GM21619 (cell line): Measurements from ENCODE around the gene IL15RA.

ENCODE experiments used
- ATAC-seq: cut with Tn5 transposase; IDR thresholded peaks from one replicate; pipeline ENCODE4 v1.9.1; 2021; ENCODE audit not compliant: unreplicated experiment

IL15RA gene, protein sequence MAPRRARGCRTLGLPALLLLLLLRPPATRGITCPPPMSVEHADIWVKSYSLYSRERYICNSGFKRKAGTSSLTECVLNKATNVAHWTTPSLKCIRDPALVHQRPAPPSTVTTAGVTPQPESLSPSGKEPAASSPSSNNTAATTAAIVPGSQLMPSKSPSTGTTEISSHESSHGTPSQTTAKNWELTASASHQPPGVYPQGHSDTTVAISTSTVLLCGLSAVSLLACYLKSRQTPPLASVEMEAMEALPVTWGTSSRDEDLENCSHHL

DNA sequence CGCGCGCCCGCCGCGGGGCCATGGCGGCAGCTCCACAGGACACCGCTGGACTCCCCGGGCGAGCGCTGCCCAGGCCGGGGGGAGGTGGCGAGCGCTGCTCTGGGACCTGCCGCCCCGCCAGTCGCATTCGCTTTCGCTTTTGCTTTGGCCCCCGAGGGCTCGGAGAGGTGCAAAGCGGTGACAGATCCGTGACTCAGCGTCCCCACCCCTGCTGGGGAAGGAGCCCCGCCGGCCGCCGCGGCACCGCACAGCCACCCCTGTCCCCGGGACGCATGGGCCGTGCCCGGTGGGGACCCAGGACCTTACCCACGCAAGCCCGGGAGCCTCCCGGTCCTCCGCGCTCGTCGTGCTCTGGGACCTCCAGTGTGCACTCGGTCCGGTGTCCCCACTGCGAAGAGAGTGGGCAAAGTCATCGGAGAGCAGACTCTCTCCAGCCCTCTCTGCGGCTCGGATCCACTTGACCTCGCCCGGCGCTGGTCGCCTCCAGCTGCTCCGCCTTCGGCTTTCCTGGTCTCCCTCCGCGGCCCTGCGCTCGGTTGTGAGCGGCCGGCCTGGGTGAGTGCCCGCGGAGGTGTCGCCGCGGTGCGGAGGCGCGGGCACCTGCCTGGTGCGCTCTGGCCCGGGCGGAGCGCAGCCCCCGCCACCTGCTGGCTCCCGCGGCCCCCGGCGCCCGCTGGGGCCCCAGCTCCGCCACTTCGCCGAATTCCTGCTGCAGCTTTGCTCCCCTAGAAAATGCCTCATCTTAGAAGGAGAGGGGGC is at the start of gene IL15RA:
Gene IL15RA, minus strand, starts transcription at position 73 of the 759 bp plus-strand sequence. Its CDS starts 51 bp downstream, at position 22.
- ATAC-seq, result peak; percentile 60

GRCh38 chr10:6025683-6026255 is 48.4 kb upstream of the IL15RA start:
- no peak for ATAC-seq

GRCh38 chr10:6024334-6024682 is 47.0 kb upstream of the IL15RA start:
- no peak for ATAC-seq

DNA sequence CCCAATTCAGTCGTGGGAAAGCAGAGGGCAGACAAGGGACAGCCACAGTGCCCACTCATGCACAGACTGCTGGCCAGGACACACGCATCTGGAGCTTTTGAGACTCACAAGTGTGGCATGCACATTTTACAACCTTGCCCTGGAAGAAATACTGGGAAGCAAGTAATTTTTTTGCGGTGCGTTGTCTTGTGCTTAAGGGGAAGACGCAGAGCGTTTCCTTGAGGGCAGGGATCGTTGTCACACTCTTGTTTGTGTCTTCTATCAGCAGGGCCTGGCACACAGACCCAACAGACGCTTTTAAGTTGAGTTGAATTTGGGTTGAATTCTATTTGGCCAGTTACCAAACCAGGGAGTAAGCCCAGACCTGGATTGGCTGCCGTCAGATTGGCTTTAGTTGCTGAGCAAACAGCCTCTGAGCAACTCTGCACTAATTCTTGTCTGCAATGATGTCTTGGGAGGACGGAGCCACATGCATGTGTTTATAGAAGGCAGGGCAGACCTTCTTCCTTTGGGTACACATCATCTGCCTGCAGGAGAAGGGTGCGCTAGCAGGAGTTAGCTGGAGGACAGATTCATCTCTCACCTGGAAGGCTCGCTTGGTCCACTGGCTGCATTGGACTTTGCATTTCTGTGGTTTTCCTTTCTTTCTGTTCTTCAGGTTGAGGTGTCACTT is 46.5 kb upstream of the IL15RA start:
- no peak for ATAC-seq

DNA sequence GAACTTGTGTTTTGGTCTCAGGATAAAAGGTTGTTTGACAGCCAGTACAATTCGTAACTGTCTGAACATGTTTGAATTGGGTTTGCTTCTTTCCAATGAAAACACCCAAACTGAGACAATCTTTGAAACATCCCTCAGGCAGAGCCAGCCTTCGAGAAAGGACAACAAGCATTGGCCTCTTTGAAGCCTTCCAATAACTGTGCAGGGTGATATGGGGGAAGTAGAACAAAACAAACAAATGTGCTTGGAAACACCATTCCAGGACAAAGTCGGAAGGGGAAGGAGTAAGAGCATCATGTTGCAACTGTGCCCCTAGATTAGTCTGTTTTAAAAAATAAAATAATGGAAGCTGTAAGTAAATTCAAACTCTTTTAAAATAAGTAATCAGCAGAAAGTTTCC is 45.3 kb upstream of the IL15RA start:
- no peak for ATAC-seq

GRCh38 chr10:6020826-6021225 is 43.5 kb upstream of the IL15RA start:
- no peak for ATAC-seq

DNA sequence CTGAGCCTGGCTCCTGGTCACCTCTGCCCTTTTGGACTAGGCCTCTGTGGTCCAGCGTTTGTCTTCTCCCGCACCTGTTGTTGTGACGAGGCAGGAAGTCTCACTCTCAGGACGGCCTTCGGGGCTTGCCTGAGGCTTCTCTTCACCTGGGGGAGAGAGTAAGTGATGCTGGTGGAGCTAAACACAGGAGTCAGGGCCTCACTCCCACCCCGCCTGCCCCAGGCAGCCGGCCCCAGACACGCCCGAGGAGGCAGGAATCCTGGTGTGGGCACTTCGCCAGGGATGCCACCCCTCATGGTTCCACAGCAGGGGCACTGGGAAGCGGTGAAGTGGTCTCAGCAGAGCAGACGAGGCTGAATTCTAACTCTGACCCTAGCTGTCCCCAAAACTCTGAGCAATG is 42.5 kb upstream of the IL15RA start:
- ATAC-seq, result no peak

DNA sequence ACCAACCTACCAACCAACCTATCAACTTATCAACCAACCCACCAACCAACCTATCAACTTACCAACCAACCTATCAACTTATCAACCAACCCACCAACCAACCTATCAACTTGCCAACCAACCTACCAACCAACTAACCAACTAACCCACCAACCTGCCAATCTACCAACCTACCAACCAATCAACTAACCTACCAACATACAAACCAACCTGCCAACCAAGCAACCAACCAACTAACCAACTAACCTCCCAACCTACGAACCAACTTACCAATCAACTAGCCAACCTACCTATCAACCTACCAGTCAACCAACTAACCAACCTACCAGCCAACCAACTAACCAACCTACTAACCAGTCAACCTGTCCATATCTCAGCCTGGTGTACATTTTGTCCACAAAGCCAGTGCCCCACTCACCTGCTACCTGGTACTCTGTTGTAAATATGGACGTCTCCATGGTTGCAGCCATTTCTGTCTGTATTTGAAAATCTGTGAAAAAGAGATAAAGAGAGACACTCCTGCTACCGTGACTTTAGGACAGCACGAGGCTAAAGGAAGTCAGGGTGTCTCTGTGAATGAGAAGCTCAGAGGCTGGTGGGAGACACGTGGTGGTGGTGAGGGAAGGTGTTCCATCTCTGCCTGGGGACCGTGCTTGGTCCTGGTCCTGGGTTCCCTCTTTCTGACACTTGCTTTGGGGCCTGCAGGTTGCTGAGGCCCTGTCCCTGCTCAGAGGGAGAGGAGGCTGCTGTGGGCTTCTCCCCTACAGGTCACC is 41.9 kb upstream of the IL15RA start:
- ATAC-seq, result no peak

- ATAC-seq, result no peak
These were observed 41.1 kb upstream of the IL15RA start for GRCh38 chr10:6018422-6018821.

DNA sequence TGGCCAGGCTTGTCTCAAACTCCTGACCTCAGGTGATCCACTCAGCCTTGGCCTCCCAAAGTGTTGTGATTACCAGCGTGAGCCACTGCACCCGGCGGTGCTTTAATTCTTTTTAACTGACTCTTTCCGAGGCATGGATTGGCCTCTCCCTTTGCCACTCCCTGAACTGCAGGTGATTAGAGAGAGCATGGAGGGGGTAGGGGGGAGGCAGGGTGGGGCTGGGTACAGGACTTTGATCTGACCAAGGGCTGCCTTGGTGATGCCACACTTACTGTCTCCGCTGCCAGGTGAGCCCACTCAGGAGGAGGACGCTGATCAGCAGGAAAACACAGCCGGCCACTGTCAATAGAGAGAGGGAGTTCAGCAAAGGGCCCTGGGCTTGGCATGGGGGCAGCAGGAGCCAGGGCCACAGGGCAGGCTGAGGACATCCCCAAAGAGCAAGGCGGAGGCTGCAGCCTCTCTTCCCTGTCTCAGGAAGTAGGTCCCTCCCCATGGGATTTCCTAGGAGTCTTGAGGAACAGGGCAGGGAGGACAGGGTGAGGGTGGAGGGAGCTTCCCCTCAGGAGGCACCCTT is 40.5 kb upstream of the IL15RA start:
- ATAC-seq, result no peak

GRCh38 chr10:6014241-6014761 is 37.0 kb upstream of the IL15RA start:
- no peak for ATAC-seq

DNA sequence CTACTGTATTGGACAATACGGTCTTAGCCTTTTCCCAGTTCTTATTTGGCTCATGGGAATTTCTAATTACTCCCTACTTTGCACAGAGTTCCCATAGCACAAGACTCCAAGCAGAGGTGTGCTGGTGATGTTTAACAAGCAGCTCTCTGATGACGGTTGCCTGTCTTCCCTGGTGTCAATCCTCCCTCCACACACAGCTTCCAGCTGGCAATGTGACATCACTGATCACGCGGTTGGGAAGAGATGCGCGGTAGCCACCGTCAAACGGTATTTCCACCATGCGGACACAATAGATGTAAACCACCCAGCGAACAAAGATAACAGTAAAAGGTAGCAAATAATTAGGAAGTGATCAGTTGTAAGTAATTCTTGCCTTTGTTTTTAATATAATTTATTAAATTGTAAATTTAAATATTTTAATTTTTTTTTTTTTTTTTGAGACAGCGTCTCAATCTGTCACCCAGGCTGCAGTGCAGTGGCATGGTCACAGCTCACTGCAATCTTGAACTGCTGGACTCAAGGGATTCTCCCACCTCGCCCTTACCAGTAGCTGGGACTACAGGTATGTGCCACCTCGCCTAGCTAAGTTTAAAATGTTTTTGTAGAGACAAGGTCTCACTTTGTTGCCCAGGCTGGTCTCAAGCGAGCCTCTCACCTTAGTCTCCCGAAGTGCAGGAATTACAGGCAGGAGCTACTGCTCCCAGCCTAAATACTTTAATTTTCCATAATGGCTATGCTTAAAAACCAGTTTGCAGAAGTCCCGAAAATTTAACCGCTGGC is 36.3 kb upstream of the IL15RA start:
- no peak for ATAC-seq

DNA sequence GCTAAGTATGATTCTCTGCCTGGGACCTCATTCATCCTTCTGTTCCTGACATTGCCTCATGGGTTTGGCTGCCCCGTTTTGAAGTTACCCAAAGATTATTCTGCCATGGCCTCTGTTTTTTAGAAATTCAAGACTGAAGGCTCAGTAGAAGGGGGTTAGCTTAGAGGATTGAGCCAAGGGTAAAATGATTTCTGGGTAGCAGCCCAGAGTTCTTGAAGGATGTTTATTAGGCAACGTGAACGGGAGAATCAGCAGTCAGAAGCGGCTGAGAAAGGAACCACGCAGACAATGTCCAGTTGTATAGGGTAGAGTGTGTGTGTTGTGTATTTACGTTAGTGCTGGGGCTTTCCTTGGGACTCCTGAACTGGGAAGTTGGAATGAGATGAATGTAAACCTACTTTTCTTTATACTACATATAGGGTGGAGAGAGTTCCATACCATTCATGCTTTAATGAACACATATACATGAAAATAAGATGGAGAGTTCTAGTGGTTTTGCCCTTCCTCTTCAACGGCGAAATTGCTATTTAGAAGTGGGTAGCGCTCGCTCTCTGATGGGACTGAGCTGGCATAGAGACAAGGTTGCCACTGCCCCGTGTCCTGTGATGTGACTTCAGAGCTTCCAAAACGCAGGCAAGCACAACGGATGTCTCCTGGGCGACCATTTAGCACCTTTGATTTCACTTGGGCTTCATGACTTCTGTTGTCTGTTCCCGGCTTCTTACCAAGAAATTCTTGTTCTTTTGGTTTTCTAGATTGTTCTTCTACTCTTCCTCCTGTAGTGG is 35.0 kb upstream of the IL15RA start:
- no peak for ATAC-seq

- ATAC-seq, result no peak
These were observed 34.2 kb upstream of the IL15RA start for GRCh38 chr10:6011558-6011957.

DNA sequence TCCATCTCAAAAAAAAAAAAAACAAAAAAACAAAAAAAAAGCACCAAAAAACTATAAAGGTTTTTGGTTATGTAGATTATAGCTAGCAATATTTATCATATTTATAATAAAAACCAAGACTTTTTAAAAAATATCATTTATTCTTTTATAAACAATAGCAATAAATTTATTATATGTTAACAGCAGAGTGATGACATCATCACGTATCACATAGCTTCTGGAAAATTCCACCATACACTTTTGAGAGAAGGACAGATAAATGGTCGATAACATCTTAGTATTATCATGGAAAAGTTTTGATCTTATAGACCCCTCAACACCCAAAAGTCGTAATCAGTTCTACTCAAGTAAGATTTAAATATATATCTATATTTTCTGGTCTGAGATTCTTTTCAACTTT is 33.2 kb upstream of the IL15RA start:
- no peak for ATAC-seq

DNA sequence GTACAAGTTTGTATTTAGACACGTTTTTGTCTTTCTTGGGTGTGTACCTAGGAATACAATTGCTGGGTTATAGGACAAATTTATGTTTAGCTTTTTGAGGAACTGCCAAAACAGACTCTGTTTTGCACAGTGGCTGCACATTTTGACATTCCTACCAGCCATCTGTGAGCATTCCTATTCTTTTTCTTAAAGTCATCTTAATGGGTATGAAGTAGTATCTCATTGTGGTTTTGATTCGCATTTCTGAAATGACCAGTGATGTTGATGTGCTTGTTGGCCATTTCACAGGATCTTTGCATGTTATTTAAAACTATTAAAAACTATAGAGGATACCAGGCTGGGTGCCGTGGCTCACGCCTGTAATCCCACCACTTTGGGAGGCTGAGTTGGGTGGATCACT is 32.6 kb upstream of the IL15RA start:
- no peak for ATAC-seq

- ATAC-seq, result no peak
These were observed 31.8 kb upstream of the IL15RA start for GRCh38 chr10:6009150-6009549.

DNA sequence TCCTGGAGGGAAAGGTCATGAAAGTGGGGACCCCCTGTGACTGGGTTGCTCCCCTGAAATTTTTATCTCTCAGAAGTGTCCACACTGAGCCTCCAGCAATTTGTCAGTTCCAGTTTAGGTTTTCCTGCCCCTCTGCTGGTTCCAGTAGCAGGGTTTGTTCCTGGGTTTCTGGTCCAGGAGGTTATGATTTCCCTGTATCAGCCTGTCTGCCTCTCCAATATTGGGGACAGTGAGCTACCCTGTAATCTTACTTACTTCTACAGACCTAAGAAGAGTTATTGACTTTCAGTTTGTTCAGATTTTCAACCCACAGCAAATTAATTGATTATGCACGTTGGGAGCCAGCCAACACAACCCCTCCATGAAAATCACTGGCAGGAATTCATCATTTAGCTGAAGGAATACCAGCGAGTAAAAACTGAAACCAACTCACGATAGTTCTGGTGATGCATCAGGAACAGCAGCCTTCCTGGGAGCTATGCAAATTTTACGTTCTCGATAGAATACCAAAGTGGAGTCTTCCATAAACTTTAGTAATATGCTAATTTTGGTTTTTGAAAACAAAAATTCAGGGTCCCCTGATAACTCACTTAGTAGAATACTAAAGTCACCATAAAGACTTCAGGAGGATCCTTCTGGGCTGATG is 31.3 kb upstream of the IL15RA start:
- ATAC-seq, result no peak
